NCI-H526 (cell line): ENCODE data around the gene TACC2.
A peak's percentile ranks its signal among the peaks of the same experiment; 100 is the strongest.

Experiments used
- DNase-seq, 2 experiments: peaks; one replicate each; lab custom pipeline; 2025; lab: John Stamatoyannopoulos, UW

The TACC2 gene

DNA sequence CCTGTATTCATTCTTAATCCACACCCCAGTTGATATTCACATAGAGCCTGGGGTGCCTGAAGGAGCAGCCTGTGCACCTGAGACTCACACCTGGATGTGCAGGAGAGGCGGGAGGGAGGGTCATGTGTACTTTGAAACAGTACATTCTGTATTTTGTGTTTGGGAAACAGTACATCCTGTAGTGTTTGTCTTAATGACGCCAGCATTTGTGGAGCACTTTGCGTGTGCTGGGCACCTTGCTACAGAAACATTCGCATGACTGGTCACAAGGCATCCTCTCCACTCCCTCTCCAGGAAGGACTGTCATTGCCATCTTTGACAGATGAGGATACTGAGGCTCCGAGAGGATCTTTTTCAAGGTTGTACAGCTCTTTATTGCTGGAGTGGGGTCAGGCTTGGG, 132.1 kb downstream of the TACC2 start:
- no peak for DNase-seq

DNA sequence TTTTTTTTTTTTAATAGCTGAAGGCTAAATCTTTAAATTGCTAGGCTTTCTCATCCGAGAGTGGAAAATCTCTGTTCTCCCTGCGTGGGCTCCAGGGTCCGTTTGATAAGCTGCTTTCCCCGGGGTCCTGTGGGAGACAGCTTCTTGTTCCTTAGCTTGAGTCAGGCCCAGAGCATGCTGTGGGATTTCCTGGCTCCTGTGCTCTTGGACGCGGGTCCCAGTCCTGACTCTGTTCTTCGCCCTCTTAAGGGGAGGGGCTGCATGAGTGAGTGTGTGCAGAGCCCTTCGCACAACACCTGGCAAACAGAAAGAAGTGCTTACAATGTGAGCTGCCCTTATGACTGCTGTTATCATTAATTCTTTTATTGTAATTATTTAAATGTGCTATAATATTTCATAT, 133.5 kb downstream of the TACC2 start:
- DNase-seq, result no peak

DNA sequence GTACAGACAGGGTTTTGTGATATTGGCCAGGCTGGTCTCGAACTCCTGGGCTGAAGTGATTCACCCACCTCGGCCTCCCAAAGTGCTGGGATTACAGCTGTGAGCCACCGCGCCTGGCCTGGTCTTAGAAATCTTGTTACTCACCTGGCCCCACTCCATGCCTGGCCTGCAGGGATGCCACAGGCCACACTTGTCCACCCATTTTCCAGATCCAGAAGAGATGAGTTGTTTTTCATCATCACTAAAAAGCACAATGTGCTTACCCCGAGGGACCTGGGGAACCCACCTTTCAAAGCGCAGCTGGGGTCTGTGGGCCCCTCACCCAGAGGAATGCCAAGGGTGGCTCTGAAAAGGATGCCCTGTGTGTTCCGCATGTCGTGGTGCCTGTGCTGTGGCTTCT, 134.2 kb downstream of the TACC2 start:
- DNase-seq, result no peak

- DNase-seq, result no peak
Observed at GRCh38 chr10:122124342-122124741, 135.4 kb downstream of the TACC2 start.

GRCh38 chr10:122124808-122125207, 135.8 kb downstream of the TACC2 start:
- no peak for DNase-seq

DNA sequence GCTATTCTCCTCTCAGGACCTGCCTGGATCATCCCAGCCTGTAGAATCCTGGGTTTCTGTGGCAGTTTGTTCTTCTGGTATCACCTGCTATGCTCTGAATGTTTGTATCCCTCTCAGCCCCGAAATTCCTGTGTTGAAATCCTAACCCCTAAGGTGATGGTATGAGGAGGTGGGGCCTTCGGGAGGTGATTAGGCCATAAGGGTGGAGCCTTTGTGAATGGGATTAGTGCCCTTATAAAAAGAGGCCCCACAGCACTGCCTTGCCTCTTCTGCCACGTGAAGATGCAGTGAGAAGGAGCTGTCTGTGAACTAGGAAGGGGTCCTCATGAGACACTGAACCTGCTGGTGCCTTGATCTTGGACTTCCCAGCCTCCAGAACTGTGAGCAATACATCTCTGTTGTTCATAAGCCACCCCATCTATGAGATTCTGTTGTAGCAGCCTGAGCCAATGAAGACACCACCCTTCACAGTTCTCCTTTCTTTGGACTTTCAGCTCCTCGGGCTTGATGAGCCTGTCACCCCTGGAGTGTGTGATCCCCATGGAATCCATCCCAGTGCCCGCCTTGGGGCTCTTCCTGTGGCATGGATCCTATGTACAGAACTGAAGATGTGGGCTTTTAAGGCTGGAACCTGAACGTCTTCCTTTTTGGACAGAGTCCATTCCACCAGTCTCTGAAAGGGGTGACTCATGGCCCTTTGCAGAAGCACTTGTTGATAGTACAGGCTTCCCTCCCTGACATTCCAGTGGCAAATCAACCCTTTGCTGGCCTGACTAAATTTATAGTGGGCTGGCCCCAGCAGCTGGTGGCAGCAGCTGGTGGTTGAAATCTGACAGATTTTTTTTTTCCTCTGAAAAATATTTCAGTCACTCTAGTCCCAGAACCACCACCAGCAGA, 138.0 kb downstream of the TACC2 start:
- no peak for DNase-seq

- no peak for DNase-seq
Observed at GRCh38 chr10:122127943-122128342, 139.0 kb downstream of the TACC2 start.

DNA sequence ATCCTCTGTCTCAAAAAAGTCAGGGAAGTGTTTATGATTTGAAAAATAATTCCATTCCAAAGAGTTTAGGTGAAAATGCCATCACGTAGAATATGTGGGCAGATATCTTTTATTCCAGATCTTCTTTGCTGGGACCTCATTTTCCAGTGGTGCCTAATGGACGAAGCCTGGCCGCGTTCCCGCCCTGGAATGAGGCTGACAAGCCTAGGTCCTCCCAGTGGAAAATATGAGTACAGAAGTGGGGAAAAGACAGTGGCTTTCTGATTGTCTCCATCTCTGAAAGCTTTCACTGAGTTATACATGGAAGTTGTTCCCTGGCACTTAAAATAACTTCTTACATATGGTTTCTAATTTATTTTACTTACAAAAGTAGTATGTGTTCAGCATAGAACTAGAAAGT, 139.4 kb downstream of the TACC2 start:
- DNase-seq, result no peak

- no peak for DNase-seq
Observed at GRCh38 chr10:122130474-122131110, 141.6 kb downstream of the TACC2 start.

DNA sequence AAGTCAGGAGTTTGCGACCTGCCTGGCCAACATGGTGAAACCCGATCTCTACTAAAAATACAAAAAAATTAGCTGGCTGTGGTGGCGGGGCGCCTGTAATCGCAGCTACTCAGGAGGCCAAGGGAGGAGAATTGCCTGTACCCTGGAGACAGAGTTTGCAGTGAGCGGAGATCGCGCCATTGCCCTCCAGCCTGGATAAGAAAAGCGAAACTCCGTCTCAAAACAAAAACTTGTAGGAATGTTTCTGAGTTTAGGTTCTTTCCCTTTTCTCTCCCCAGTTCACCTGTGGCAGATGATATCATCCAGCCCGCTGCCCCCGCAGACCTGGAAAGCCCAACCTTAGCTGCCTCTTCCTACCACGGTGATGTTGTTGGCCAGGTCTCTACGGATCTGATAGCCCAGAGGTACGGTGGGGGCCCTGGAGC, 143.4 kb downstream of the TACC2 start:
- no peak for DNase-seq

- DNase-seq, result no peak
Observed at GRCh38 chr10:122132882-122133565, 144.1 kb downstream of the TACC2 start.

GRCh38 chr10:122135251-122136025, 146.5 kb downstream of the TACC2 start:
- DNase-seq, result no peak

DNA sequence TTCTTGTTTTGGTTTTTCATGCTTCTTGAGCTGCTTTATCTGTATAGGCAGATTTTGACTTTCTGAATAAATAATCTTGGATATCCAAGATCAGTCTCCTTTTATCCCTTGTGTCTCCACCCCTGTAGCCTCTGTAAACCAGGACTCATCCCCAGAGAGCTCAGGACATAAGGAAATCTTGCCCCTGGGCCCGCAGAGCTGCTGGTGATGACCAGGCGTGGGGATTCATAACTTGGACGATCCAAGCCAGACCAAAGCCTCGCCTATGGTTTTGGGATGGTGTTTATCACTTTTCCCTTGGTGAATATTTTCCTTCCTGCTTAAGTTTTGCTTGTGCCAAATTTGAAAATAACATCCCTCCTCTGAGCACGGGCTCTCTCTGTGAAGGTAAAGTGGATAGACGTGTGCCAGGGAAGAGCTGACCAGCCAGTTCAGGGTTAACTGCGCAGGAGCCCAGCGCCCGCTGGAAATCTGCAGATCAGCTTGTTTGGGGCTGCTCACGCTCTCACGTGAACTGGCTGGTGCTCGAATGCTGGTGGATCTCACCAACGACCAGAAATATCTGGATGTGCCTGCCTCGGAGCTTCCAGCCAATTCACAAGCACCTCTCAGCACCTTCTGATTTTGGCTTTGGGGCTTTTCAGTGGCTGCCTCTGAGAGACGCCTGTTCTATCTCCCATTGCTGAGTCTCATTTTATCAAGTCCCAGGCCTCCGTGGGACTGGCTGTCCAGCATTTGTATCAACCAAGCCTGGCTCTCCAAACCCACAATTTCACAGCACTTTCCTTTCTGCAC, 150.1 kb downstream of the TACC2 start:
- DNase-seq, result no peak

- no peak for DNase-seq
Observed at GRCh38 chr10:122139627-122140170, 150.7 kb downstream of the TACC2 start.

DNA sequence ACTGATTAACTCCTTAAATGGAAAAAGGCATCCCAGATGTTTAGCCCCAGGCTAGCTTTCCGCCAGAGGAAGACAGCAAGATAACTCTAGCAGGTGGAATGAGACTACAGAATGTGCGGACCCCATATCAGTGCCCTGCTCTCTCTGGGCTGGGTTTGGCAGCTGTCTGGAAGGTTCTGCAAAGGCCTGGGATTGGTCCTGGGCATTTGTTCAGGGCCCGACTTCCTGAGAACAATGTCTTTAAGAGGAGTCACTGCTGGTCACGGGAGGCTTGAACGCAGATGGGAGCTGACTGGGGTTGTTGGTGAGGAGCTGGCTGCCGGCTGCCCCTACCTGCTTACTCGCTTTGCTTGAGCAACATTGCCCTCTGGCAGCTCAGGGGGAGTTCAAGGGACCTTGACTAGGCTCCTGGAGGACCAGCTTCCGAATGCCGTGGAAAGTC, 151.5 kb downstream of the TACC2 start:
- DNase-seq, result no peak

- no peak for DNase-seq
Observed at GRCh38 chr10:122140941-122141623, 152.1 kb downstream of the TACC2 start.

DNA sequence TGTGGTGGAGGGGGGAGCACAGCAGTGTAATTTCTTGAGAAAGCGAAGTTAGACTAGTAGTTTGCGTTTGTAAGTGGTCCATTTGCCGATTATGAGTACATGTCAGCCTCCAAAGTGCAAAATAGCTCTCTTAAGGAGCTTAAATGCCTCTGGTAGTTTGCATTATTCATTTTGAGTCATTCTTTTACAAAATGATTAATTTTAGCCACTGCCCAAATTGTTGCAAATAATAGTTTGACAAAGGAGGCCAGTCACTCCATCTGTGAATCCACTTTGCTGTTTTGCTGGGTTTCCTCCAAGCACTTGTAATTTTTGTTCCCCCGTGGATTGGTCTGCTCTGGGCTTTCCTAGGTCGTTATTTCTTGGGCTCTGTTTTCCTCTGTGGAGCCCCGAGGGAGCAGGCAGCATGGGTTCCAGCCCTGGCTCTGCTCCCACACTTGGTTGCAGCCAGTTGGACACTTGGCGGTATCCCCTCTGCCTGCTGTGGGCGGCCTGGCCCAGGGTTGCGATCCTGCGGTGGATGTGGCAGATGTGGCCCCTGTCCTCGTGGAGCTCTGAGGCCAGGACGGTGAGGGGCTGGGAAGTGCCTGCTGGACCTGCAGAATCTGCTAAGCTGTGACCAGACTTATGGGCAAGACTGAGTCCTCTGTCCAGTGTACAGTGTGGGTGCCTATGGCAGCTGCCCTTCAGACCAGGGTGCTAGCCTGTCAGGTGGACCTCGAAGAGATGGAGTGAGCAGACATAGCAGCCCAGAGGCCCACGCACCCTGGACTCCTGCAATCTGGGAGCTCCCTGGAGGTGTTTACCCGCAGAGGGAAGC, 153.1 kb downstream of the TACC2 start:
- no peak for DNase-seq

GRCh38 chr10:122142641-122143237, 153.8 kb downstream of the TACC2 start:
- DNase-seq, result peak in 1 of 2 experiments; percentile 43
